Measurements from ENCODE around the gene CELF2.

CELF2 gene

DNA sequence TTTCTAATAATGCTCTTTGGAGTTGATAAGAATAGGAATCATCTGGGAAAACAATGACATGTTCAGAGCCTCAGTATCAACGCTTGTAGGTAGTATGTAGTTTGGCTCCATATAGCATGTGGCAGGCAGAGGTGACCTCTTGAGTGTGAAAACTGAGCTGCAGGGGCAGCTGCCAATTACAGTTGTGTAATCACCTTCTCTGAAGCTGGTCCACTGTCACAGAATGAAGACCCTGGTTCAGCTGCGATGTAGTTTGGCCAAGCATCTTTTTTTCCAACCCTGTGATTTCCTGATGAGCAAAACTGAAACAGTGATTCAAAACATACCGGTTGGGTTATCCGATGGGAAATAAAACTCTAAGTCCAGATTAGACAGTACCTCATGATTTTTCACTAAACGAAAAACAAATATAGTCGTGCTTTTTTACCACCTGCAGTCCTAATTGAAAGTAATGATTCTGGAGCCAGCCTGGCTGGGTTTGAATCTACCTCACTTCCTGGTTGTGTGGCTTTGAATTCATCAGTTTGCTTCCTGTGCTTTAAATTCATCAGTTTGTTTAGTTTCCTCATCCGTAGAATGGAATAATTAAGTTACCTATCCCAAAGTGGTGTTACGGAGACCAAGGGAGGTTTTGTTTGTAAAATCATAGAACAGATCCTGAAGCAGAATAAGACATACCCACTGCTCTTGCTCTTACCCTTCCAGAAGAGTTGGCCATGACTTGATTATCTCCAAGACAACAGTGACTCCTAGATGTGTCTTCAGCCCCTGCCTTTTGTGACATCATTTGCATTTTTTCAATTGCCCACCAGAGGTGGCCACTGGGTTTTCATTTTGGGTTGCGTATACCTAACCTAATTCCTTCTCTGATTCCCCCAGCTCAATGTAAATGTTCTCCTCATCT is 87.4 kb downstream of the CELF2 start:
- Histone ChIP-seq H3K27ac (ENCODE audit: low read depth, low read length) (no peak overlapping the region), H3K4me3 (ENCODE audit: low read depth, low read length) (no peak overlapping the region), H3K27me3 (ENCODE audit: control insufficient read depth, insufficient read depth, low read length) (no peaks in the 10 kb centered on the region), H3K4me1 (ENCODE audit: control insufficient read depth, insufficient read depth, low read length) (peaks cover 11% of the 10 kb centered on the region), H3K9ac (ENCODE audit: low read depth, low read length) (no peak overlapping the region), H3K36me3 (ENCODE audit: control insufficient read depth, insufficient read depth, low read length) (no peaks in the 10 kb centered on the region), H3K9me3 (ENCODE audit: control insufficient read depth, insufficient read depth, low read length) (no peaks in the 10 kb centered on the region)

DNA sequence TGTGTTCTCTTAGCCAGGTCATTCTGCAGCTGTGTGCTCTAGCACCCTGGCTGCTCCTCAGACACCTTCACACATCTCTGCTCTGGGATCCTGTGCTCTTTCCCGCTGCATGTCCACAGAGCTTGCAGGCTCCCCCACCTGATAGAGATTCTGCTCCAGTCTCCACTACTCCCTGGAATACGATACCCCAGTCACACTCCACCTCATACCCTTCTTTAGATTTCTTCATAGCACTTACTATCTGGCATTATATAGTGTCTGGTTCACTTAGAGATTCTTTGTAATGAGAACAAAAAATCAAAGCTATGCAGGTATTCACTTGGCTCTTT is 88.0 kb downstream of the CELF2 start:
- Histone ChIP-seq H3K9me3 (ENCODE audit: control insufficient read depth, insufficient read depth, low read length) (no peaks in the 10 kb centered on the region), H3K27me3 (ENCODE audit: control insufficient read depth, insufficient read depth, low read length) (no peaks in the 10 kb centered on the region), H3K27ac (ENCODE audit: low read depth, low read length) (no peak overlapping the region), H3K9ac (ENCODE audit: low read depth, low read length) (no peak overlapping the region), H3K4me3 (ENCODE audit: low read depth, low read length) (no peak overlapping the region), H3K36me3 (ENCODE audit: control insufficient read depth, insufficient read depth, low read length) (no peaks in the 10 kb centered on the region), H3K4me1 (ENCODE audit: control insufficient read depth, insufficient read depth, low read length) (peaks cover 11% of the 10 kb centered on the region)

DNA sequence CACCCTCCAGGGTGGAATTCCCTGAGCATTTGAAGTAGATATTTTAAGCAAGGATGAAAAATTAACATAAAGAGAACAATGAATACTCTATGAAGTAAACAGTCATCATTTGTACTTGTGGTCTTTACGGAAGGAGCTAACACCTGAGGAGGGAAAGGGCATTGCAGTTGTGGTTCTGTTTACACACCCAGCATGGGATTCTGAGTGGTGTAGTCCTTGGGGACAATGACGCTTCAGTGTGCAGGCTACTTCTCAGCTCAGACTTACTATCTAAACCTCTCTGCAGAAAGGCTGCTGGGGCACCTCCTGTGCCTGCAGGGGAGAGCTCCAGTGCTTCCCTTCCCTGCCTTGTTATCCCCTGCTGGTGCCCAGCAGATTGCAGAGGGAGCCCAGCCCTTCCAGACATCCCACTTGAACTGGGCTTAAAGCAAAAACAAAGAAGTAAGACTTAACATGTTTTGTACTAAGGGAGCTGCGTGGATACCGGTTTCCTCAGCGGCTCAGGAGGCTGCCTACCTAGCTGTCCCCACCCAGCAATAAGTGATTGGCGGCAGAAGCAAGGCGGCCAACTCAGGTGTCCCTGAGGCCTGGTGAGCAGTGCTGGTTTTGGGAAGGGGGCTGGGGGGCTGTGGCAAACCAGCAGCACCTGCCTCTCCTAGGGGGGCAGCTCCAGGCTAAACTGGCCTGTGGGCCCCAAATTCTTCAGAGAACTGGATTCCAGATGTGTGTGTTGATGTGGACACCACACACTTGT is 89.1 kb downstream of the CELF2 start:
- H3K9me3 ChIP-seq (ENCODE audit: control insufficient read depth, insufficient read depth, low read length) = no peaks in the 10 kb centered on the region
- H3K27ac ChIP-seq (ENCODE audit: low read depth, low read length) = peak overlapping the region; percentile 15
- H3K4me1 ChIP-seq (ENCODE audit: control insufficient read depth, insufficient read depth, low read length) = peaks cover 11% of the 10 kb centered on the region
- no peak overlapping the region for H3K4me3 ChIP-seq (ENCODE audit: low read depth, low read length)
- no peaks in the 10 kb centered on the region for H3K36me3 ChIP-seq (ENCODE audit: control insufficient read depth, insufficient read depth, low read length)
- H3K9ac ChIP-seq (ENCODE audit: low read depth, low read length) = no peak overlapping the region
- H3K27me3 ChIP-seq (ENCODE audit: control insufficient read depth, insufficient read depth, low read length) = no peaks in the 10 kb centered on the region

DNA sequence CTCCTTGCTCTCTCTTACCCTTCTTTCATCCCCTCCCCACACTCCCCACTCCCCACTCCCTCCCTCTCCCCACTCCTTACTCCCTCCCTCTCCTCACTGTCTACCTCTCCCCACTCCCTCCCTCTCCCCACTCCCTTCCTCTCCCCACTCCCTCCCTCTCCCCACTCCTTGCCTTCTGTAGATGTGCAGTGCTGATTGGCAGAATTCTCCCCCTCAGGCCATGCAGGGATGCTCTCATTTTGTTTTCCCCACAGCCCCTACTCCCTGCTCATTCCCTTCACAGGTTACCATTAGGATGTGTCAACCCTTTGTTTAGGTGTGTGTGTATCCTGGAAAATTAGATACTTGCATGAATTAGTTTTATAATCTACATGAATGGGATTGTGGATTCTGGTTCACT is 90.3 kb downstream of the CELF2 start:
- Histone ChIP-seq H3K4me3 (ENCODE audit: low read depth, low read length) (no peak overlapping the region), H3K27me3 (ENCODE audit: control insufficient read depth, insufficient read depth, low read length) (no peaks in the 10 kb centered on the region), H3K27ac (ENCODE audit: low read depth, low read length) (no peak overlapping the region), H3K9ac (ENCODE audit: low read depth, low read length) (no peak overlapping the region), H3K4me1 (ENCODE audit: control insufficient read depth, insufficient read depth, low read length) (peaks cover 11% of the 10 kb centered on the region), H3K9me3 (ENCODE audit: control insufficient read depth, insufficient read depth, low read length) (no peaks in the 10 kb centered on the region), H3K36me3 (ENCODE audit: control insufficient read depth, insufficient read depth, low read length) (no peaks in the 10 kb centered on the region)

DNA sequence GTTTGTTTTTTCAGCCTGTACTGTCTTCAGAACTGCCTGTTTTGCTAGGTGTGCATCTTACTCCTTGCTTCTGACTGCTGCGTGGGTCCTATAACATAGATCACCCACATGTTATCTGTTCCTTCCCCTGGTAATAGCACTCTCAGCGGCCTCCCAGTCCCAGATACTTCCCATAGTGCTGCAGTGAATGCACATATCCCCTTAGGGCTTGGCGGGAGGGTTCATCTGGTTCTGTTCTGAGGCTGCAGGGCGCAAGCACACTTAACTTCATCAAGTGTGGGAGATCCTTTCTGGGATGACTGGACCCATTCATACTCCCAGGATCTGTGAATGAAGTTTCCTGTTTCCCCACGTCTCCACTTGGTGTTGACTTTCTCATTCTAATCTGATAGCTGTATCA is 90.7 kb downstream of the CELF2 start:
- Histone ChIP-seq H3K27ac (ENCODE audit: low read depth, low read length) (no peak overlapping the region), H3K9ac (ENCODE audit: low read depth, low read length) (no peak overlapping the region), H3K9me3 (ENCODE audit: control insufficient read depth, insufficient read depth, low read length) (no peaks in the 10 kb centered on the region), H3K4me1 (ENCODE audit: control insufficient read depth, insufficient read depth, low read length) (peaks cover 11% of the 10 kb centered on the region), H3K36me3 (ENCODE audit: control insufficient read depth, insufficient read depth, low read length) (no peaks in the 10 kb centered on the region), H3K27me3 (ENCODE audit: control insufficient read depth, insufficient read depth, low read length) (no peaks in the 10 kb centered on the region), H3K4me3 (ENCODE audit: low read depth, low read length) (no peak overlapping the region)

DNA sequence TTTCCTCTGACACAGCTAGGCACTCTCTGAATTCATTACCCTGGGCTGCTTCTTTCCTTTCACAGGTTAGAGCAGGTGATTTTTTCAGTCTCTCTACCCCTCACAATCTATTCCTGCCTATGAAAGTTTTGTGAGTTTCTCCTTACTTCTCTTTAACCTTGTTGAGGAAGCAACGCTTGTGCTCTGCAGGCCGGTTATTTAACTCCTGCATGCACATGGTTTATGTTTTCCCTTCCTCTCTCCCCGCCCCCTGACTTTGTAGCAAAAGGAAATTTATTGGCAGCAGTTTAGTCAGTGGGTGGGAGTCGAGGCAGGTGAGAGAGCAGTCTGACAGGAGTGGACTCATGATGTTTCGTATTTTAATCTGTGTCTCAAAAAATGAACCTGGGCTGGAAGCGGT is 91.9 kb downstream of the CELF2 start:
- Histone ChIP-seq H3K9ac (ENCODE audit: low read depth, low read length) (no peak overlapping the region), H3K36me3 (ENCODE audit: control insufficient read depth, insufficient read depth, low read length) (no peaks in the 10 kb centered on the region), H3K9me3 (ENCODE audit: control insufficient read depth, insufficient read depth, low read length) (no peaks in the 10 kb centered on the region), H3K27ac (ENCODE audit: low read depth, low read length) (no peak overlapping the region), H3K4me3 (ENCODE audit: low read depth, low read length) (no peak overlapping the region), H3K27me3 (ENCODE audit: control insufficient read depth, insufficient read depth, low read length) (no peaks in the 10 kb centered on the region), H3K4me1 (ENCODE audit: control insufficient read depth, insufficient read depth, low read length) (peaks cover 11% of the 10 kb centered on the region)

DNA sequence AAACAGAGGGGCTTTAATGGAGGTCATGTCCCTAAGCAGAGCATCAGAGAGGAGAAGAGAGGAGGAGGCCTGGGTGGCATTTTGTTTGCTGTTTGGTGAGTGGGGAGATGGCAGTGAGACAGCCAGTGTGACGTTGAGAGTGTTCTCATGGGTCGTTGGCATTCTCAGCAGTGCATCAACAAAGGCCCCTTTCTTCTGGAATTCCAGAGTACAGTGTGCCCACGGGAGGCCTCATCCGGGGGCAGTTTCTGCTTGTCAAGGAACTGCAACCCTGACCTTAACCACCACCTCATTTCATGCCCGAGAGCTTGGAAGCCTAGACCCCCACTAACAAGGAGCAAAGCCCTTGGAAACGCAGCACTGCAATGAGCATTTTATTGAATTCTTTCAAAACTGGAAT is 92.9 kb downstream of the CELF2 start:
- H3K9me3 ChIP-seq (ENCODE audit: control insufficient read depth, insufficient read depth, low read length) = no peaks in the 10 kb centered on the region
- no peak overlapping the region for H3K4me3 ChIP-seq (ENCODE audit: low read depth, low read length)
- no peak overlapping the region for H3K27ac ChIP-seq (ENCODE audit: low read depth, low read length)
- peaks cover 12% of the 10 kb centered on the region; the same call in 1 of the 2 replicates for H3K4me1 ChIP-seq (ENCODE audit: control insufficient read depth, insufficient read depth, low read length)
- no peaks in the 10 kb centered on the region for H3K27me3 ChIP-seq (ENCODE audit: control insufficient read depth, insufficient read depth, low read length)
- H3K36me3 ChIP-seq (ENCODE audit: control insufficient read depth, insufficient read depth, low read length) = no peaks in the 10 kb centered on the region
- no peak overlapping the region for H3K9ac ChIP-seq (ENCODE audit: low read depth, low read length)

DNA sequence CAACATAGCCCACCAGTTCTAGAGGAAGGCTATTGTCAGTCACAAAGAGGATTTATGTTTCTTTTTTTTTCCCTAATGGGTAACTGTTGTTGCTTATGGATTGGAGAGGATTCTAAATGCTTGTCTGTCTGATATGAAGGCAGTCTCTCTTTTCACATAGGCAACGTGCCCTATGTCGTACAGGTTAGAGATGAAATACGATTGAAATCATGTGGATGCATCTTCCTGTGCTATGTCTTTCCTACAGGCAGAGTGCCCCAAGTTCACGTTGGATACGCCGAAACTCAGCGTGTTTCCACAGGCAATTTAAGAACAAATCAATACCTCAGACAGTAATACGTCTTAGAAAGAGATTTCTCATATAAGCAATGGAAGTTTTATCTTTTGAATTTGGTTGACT is 93.8 kb downstream of the CELF2 start:
- Histone ChIP-seq H3K4me3 (ENCODE audit: low read depth, low read length) (no peak overlapping the region), H3K27me3 (ENCODE audit: control insufficient read depth, insufficient read depth, low read length) (no peaks in the 10 kb centered on the region), H3K9ac (ENCODE audit: low read depth, low read length) (no peak overlapping the region), H3K36me3 (ENCODE audit: control insufficient read depth, insufficient read depth, low read length) (no peaks in the 10 kb centered on the region), H3K27ac (ENCODE audit: low read depth, low read length) (no peak overlapping the region), H3K9me3 (ENCODE audit: control insufficient read depth, insufficient read depth, low read length) (no peaks in the 10 kb centered on the region), H3K4me1 (ENCODE audit: control insufficient read depth, insufficient read depth, low read length) (peaks cover 10% of the 10 kb centered on the region; the same call in 1 of the 2 replicates)

DNA sequence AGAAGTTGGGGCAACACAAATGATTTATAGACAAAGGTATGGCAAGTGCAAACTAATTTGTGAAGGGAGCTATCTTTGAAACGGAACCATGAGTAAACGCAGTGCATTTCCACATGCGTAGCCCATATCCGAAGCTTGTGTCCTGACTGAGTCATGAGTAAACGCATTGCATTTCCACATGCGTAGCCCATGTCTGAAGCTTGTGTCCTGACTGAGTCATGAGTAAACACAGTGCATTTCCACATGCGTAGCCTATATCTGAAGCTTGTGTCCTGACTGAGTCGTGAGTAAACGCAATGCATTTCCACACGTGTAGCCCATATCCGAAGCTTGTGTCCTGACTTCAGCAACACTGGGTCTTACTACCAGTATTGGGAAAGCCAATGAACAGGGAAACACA is 95.0 kb downstream of the CELF2 start:
- Histone ChIP-seq H3K9ac (ENCODE audit: low read depth, low read length) (no peak overlapping the region), H3K4me1 (ENCODE audit: control insufficient read depth, insufficient read depth, low read length) (peaks cover 5% of the 10 kb centered on the region; the same call in 1 of the 2 replicates), H3K27me3 (ENCODE audit: control insufficient read depth, insufficient read depth, low read length) (no peaks in the 10 kb centered on the region), H3K4me3 (ENCODE audit: low read depth, low read length) (no peak overlapping the region), H3K36me3 (ENCODE audit: control insufficient read depth, insufficient read depth, low read length) (no peaks in the 10 kb centered on the region), H3K9me3 (ENCODE audit: control insufficient read depth, insufficient read depth, low read length) (no peaks in the 10 kb centered on the region), H3K27ac (ENCODE audit: low read depth, low read length) (no peak overlapping the region)

DNA sequence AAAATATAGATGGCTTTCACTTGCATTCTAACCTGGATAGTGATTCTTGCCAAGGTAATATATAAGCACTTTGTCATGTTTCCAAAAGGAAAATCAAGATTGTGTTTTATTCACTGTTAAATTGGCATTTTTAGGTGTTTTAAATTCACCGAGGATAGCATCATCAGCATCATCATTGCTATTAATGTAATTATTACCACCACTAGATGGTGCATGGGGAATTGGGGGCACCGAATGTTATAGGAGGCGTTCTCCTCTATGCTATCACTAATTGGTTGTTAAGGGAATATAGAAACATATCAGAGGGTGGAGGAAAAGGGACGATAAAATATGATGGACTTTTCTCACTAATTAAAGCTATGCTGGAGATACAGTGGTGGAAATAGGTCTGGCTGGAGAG is 95.5 kb downstream of the CELF2 start:
- Histone ChIP-seq H3K4me1 (ENCODE audit: control insufficient read depth, insufficient read depth, low read length) (peaks cover 5% of the 10 kb centered on the region; the same call in 1 of the 2 replicates), H3K27ac (ENCODE audit: low read depth, low read length) (no peak overlapping the region), H3K4me3 (ENCODE audit: low read depth, low read length) (no peak overlapping the region), H3K9me3 (ENCODE audit: control insufficient read depth, insufficient read depth, low read length) (no peaks in the 10 kb centered on the region), H3K36me3 (ENCODE audit: control insufficient read depth, insufficient read depth, low read length) (no peaks in the 10 kb centered on the region), H3K27me3 (ENCODE audit: control insufficient read depth, insufficient read depth, low read length) (no peaks in the 10 kb centered on the region), H3K9ac (ENCODE audit: low read depth, low read length) (no peak overlapping the region)

DNA sequence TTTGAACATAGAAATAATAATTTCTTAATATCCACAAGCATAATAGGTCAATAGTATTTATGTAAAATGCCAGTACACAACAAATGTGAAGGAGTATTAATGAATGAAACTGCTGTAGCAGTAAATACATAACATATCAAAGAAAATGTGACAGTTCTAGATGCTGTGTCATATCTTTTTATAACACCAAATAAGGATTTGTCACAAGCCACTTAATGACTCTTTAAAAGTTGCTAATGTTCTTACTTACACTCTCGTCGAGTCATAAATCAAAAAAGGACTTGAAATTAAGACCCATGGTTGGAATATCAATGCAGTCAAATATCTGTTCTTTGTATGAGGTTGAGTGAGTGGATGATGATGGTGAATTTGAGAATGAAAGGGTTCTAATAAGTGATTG is 96.6 kb downstream of the CELF2 start:
- Histone ChIP-seq H3K9me3 (ENCODE audit: control insufficient read depth, insufficient read depth, low read length) (no peaks in the 10 kb centered on the region), H3K4me1 (ENCODE audit: control insufficient read depth, insufficient read depth, low read length) (peaks cover 5% of the 10 kb centered on the region; the same call in 1 of the 2 replicates), H3K9ac (ENCODE audit: low read depth, low read length) (no peak overlapping the region), H3K27me3 (ENCODE audit: control insufficient read depth, insufficient read depth, low read length) (no peaks in the 10 kb centered on the region), H3K36me3 (ENCODE audit: control insufficient read depth, insufficient read depth, low read length) (no peaks in the 10 kb centered on the region), H3K4me3 (ENCODE audit: low read depth, low read length) (no peak overlapping the region), H3K27ac (ENCODE audit: low read depth, low read length) (no peak overlapping the region)

Measured in HUES48 (cell line).